ENCODE results near the gene CSRP1.

Gene CSRP1

GRCh38 chr1:201452866-201453265 is 54.1 kb downstream of the CSRP1 start:
- DNase-seq (ENCODE audit: low spot score in 2 of 2) (no peak), ATAC-seq (no peak)
- no peaks in the 10 kb centered on the region for H3K9me3 Mint-ChIP-seq
- H3K36me3 Mint-ChIP-seq: peaks cover 7% of the 10 kb centered on the region
- no peak overlapping the region for H3K27ac Mint-ChIP-seq
- peaks cover 18% of the 10 kb centered on the region for H3K4me1 Mint-ChIP-seq
- no peak overlapping the region for H3K4me3 Mint-ChIP-seq

- H3K4me1 Mint-ChIP-seq: peaks cover 20% of the 10 kb centered on the region
- no peaks in the 10 kb centered on the region for H3K9me3 Mint-ChIP-seq
- H3K4me3 Mint-ChIP-seq: no peak overlapping the region
- DNase-seq (ENCODE audit: low spot score in 2 of 2) (no peak), ATAC-seq (no peak)
- peaks cover 7% of the 10 kb centered on the region for H3K36me3 Mint-ChIP-seq
- H3K27ac Mint-ChIP-seq: no peak overlapping the region
Observed at GRCh38 chr1:201450721-201451291, 56.1 kb downstream of the CSRP1 start.

DNA sequence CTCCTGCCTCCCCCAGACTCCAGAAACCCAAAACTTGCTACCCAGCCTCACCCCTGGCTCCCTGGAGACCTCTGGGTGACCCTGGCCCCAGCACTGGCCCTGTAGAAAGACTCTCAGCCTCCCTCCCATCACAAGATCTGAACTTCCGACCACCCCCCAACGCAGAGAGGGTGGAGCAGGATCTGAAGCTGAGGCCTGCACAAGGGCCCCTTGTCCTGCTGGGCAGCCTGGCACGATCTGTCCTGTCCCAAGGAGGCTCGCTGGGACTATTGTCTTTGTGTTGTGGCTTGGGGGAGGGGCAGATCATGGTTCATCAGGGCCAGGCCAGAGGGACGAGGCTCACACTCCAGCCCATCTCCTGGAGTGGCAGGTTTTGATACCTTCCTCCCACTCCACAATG is 57.9 kb downstream of the CSRP1 start:
- no peak overlapping the region for H3K27ac Mint-ChIP-seq
- H3K36me3 Mint-ChIP-seq: peaks cover 4% of the 10 kb centered on the region
- DNase-seq (ENCODE audit: low spot score in 2 of 2): no peak
- no peak overlapping the region for H3K4me3 Mint-ChIP-seq
- H3K9me3 Mint-ChIP-seq: no peaks in the 10 kb centered on the region
- peaks cover 12% of the 10 kb centered on the region for H3K4me1 Mint-ChIP-seq
- no peak for ATAC-seq

DNA sequence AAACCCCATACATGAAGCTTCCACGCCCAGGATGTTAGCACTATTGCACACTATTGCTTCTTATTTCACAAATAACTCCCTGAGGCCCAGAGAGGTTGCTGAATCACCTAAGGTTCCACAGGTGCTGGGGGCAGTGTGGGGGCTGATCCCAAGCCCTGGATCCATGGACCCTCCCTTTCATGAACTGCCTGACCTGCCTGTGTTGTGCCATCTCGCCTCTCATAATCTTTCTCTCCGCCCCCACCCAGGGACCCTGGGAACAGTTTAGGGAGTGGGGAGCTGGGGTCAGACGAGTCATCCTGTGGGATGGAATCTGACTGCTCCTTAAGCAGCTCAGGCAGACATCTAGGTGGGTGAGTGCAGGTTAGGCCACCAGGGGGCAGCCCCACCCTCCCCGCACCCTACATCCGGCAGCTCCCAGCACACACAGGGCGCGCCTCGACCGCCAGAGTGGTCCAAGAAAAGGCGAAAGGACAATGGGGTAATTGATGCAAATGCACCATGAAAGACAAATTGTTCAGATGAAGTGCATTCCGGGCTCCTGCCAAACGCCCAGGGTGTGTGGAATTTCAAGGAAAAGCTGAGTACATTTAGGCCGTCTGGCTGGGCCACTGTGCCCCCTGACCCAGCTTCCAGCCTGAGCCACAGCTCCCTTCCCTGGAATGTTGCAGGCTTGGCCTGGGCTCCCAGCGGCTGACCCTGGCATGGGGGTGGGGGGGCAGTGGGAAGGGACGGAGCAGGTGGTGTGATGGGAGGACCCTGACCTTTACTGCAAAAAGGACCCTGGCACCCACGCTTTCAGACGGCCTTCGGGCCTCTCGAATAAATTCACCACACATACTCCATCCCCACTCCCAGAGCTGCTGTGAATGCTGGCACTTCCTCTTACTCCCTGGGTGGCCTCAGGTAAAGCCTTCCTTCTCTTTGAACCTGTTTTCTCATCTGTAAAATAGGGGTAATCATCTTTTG is 58.7 kb downstream of the CSRP1 start:
- Mint-ChIP-seq H3K36me3 (no peaks in the 10 kb centered on the region), H3K27ac (no peak overlapping the region), H3K4me1 (peaks cover 10% of the 10 kb centered on the region), H3K9me3 (no peaks in the 10 kb centered on the region), H3K4me3 (no peak overlapping the region)
- ATAC-seq (peak; percentile 91), DNase-seq (ENCODE audit: low spot score in 2 of 2) (peak; percentile 23 to 60)

GRCh38 chr1:201445310-201445709 is 61.6 kb downstream of the CSRP1 start:
- Mint-ChIP-seq H3K9me3 (no peaks in the 10 kb centered on the region), H3K4me3 (no peak overlapping the region), H3K36me3 (no peaks in the 10 kb centered on the region), H3K27ac (no peak overlapping the region), H3K4me1 (peaks cover 6% of the 10 kb centered on the region)
- ATAC-seq (no peak), DNase-seq (ENCODE audit: low spot score in 2 of 2) (no peak)

- DNase-seq (ENCODE audit: low spot score in 2 of 2): no peak
- Mint-ChIP-seq H3K4me1 (peaks cover 6% of the 10 kb centered on the region), H3K36me3 (no peaks in the 10 kb centered on the region), H3K4me3 (no peak overlapping the region), H3K9me3 (no peaks in the 10 kb centered on the region), H3K27ac (no peak overlapping the region)
- peak; percentile 25 for ATAC-seq
Observed at GRCh38 chr1:201444792-201445191, 62.1 kb downstream of the CSRP1 start.

DNA sequence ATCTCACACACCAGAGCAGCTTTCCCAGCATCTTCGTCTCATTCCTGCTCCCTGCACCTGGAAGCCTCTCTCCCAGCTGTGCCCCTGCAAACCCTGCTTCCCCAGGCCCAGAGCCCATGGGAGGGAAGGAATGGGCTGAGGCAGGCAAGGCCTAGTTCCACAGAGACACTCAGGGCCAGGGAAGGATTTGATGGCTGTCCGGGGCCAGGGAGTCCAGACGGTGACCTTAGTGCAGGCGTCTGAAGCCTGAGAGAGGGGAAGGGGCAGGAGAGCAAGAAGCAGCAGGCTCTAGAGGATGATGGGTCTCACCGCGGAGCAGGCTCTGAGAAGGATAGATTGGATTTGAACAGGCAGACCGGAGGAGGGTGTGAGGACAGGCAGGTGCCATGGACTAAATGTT is 63.2 kb downstream of the CSRP1 start:
- Mint-ChIP-seq H3K4me1 (peaks cover 6% of the 10 kb centered on the region), H3K27ac (no peak overlapping the region), H3K36me3 (no peaks in the 10 kb centered on the region), H3K4me3 (no peak overlapping the region), H3K9me3 (no peaks in the 10 kb centered on the region)
- no peak for DNase-seq (ENCODE audit: low spot score in 2 of 2)
- ATAC-seq: no peak

- H3K4me3 Mint-ChIP-seq: no peak overlapping the region
- no peak overlapping the region for H3K27ac Mint-ChIP-seq
- no peaks in the 10 kb centered on the region for H3K9me3 Mint-ChIP-seq
- H3K4me1 Mint-ChIP-seq: peaks cover 11% of the 10 kb centered on the region
- no peak for DNase-seq (ENCODE audit: low spot score in 2 of 2)
- H3K36me3 Mint-ChIP-seq: no peaks in the 10 kb centered on the region
- no peak for ATAC-seq
Observed at GRCh38 chr1:201436969-201437368, 70.0 kb downstream of the CSRP1 start.

- DNase-seq (ENCODE audit: low spot score in 2 of 2) (no peak), ATAC-seq (peak; percentile 21)
- H3K27ac Mint-ChIP-seq: no peak overlapping the region
- no peaks in the 10 kb centered on the region for H3K9me3 Mint-ChIP-seq
- H3K36me3 Mint-ChIP-seq: no peaks in the 10 kb centered on the region
- no peak overlapping the region for H3K4me3 Mint-ChIP-seq
- peaks cover 11% of the 10 kb centered on the region for H3K4me1 Mint-ChIP-seq
Observed at GRCh38 chr1:201436393-201436792, 70.5 kb downstream of the CSRP1 start.

DNA sequence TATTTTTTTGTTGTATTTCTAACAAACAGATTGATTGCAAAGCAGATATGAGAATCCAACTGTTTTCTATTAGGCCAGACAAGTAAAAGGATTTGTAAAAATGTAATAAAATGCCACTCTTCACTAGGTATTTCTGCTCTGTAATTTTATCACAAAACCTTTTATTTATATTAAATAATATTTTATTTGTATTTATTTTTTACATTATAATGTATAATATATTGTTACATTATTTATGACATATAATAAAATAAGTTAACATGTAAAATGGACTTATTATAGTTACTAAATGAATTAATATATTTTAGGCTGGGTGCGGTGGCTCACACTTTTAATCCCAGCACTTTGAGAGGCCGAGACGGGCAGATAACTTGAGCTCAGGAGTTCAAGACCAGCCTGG is 72.7 kb downstream of the CSRP1 start:
- Mint-ChIP-seq H3K4me3 (no peak overlapping the region), H3K4me1 (peaks cover 11% of the 10 kb centered on the region), H3K36me3 (no peaks in the 10 kb centered on the region), H3K27ac (no peak overlapping the region), H3K9me3 (no peaks in the 10 kb centered on the region)
- no peak for DNase-seq (ENCODE audit: low spot score in 2 of 2)
- no peak for ATAC-seq

DNA sequence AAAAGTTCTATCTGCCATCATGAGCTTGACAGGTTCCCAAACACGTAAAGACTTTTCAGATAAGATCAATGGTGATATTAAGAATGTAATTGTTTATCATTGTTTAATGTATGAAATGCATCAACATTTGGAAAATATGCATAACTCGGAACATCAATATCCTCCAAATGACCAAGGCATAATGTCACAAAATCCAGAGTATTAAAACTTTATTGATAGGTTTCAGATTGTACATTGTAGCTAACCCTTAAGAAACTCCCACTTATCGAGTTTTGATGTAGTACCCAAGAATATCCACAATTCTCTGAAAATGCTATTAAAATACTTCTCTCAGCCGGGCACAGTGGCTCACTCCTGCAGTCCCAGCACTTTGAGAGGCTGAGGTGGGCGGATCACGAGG is 73.3 kb downstream of the CSRP1 start:
- no peak for ATAC-seq
- H3K4me3 Mint-ChIP-seq: no peak overlapping the region
- no peaks in the 10 kb centered on the region for H3K9me3 Mint-ChIP-seq
- no peak for DNase-seq (ENCODE audit: low spot score in 2 of 2)
- H3K27ac Mint-ChIP-seq: no peak overlapping the region
- peaks cover 11% of the 10 kb centered on the region for H3K4me1 Mint-ChIP-seq
- H3K36me3 Mint-ChIP-seq: no peaks in the 10 kb centered on the region

Data from stimulated activated effector memory CD8-positive, alpha-beta T cell treated with anti-CD3 and anti-CD28 coated beads, Interleukin-12 subunit alpha, Interleukin-12 subunit beta, amount 100 ng/mL, for 72 hours (primary cell).